ENCODE measurements around the gene CPA1. TPM values are rescaled to one million over a fixed set of nuclear protein-coding genes. Genes with fewer than 3 reads are reported as not detected.

Gene CPA1
- 1 to 10 TPM; 1.2 to 8.1 (median 4.0) TPM for total RNA-seq
- polyA plus RNA-seq: 1 to 10 TPM in 2 of 3 donors, under 1 TPM in 1; 0.79 to 1.4 (median 1.3) TPM
- long read RNA-seq, donor 1: 0 reads
- long read RNA-seq, donor 2, transcript CPA1-205 (3 exons, 1,931 nt): minor isoform, 76 of 2,649 reads
- long read RNA-seq, donor 2, transcript CPA1-207 (9 exons, 1,303 nt): minor isoform, 89 of 2,649 reads
- long read RNA-seq, donor 2, transcript CPA1-201 (10 exons, 1,487 nt): major isoform, 1,621 of 2,649 reads
- long read RNA-seq, donor 2, partial matches to known transcripts: 799 of 2,649 reads
- long read RNA-seq, donor 2, other reads (novel, unspliced or antisense): 60 of 2,649 reads

GRCh38 chr7:130379921-130380860 lies at the start of gene CPA1:
Gene CPA1, plus strand, starts transcription at chr7:130380494. Its CDS starts 27 bp downstream, at chr7:130380521.
- H3K27me3 ChIP-seq (replicated peaks in 1 of 7): no peaks in the 10 kb centered on the region
- no peak within 1 kb of the TSS for H3K4me3 ChIP-seq
- H3K9me3 ChIP-seq: peaks cover 0 to 20% (median 15%) of the 10 kb centered on the region in 8 donors
- H3K27ac ChIP-seq: peak within 1 kb of the TSS; percentile 32 to 71 (median 50)
- WGBS, 5 donors: 50 to 78% (median 65%) methylated on average over 17 to 20 of the region's 20 CpGs
- intact Hi-C loops (cut with DNase I; ENCODE audit: low total_unique reads): no loop called here
- peak in 2 of 3 donors; percentile 29 to 30 for TF ChIP-seq POLR2AphosphoS5 (IDR thresholded peaks at IDR 0.05)
- TF ChIP-seq POLR2A (IDR thresholded peaks at IDR 0.05): no peak
- no peak for DNase-seq
- no peaks in the 10 kb centered on the region for H3K36me3 ChIP-seq
- H3K4me1 ChIP-seq: peaks cover 0 to 31% (median 14%) of the 10 kb centered on the region in 6 donors

DNA sequence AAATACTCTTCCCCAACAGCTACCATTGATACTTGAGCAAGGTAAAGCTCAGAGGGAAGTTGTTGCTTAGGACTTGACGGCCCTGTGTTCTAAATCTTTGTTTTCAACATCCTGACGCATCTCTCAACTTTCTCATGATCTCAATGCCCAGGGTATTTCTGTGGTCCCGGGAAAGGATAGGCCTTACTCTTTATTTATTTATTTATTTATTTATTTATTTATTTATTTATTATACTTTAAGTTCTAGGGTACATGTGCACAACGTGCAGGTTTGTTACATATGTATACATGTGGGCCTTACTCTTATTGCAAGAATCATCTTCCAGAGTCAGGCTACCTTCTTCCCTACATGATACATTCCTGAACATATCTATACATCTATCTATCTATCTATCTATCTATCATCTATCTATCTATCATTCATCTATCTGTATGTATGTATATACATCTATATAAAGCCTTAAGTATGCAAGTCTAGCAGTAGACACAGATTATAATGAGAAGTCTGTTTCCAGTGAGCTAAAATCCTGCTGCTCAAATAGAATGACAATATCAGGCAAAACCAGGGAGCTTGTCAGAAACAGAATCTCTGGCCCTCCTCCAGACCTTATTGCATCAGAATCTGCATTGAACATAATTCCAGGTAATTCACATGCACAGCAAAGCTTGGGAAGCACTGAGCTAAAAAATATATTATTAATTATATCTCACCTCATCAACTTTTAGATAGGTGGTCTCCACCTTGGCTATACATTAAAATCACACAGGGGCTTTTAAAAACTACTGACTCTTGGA lies 47.8 kb upstream of the CPA1 start:
- intact Hi-C loops (cut with DNase I; ENCODE audit: low total_unique reads): no loop called here
- H3K27ac ChIP-seq: no peak overlapping the region
- H3K9me3 ChIP-seq: no peaks in the 10 kb centered on the region
- no peak for DNase-seq
- no peaks in the 10 kb centered on the region for H3K27me3 ChIP-seq (replicated peaks in 1 of 7)
- no peak overlapping the region for H3K4me3 ChIP-seq
- no peaks in the 10 kb centered on the region for H3K4me1 ChIP-seq
- WGBS, 5 donors: 91 to 98% (median 95%) methylated on average over 4 of the region's 4 CpGs
- H3K36me3 ChIP-seq: no peaks in the 10 kb centered on the region
- TF ChIP-seq, protein P1, sequence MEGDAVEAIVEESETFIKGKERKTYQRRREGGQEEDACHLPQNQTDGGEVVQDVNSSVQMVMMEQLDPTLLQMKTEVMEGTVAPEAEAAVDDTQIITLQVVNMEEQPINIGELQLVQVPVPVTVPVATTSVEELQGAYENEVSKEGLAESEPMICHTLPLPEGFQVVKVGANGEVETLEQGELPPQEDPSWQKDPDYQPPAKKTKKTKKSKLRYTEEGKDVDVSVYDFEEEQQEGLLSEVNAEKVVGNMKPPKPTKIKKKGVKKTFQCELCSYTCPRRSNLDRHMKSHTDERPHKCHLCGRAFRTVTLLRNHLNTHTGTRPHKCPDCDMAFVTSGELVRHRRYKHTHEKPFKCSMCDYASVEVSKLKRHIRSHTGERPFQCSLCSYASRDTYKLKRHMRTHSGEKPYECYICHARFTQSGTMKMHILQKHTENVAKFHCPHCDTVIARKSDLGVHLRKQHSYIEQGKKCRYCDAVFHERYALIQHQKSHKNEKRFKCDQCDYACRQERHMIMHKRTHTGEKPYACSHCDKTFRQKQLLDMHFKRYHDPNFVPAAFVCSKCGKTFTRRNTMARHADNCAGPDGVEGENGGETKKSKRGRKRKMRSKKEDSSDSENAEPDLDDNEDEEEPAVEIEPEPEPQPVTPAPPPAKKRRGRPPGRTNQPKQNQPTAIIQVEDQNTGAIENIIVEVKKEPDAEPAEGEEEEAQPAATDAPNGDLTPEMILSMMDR (IDR thresholded peaks at IDR 0.05 in 8 of 11, conservative IDR thresholded peaks at IDR 0.05 in 3 of 11): no peak
- TF ChIP-seq POLR2AphosphoS5 (IDR thresholded peaks at IDR 0.05) (no peak), POLR2A (IDR thresholded peaks at IDR 0.05) (no peak)

DNA sequence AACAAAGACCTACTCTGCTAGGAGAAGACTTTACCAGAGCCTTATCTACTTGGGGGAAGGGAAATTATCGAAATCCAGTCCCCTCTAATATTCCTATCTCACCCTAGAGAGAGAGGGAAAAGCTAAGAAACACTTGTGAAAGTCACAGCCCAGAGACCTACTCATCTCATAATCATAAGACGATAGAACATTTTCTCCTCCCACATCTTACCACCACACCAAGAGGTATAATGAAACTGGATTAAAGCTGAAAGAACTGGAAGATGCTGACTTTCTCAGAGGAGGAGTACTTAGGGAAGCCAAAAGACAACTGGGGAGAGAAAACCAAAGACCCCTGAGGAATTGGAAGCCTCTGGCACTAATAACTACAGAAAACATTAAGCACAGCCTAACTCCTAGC lies 46.5 kb upstream of the CPA1 start:
- DNase-seq: no peak
- intact Hi-C loops (cut with DNase I; ENCODE audit: low total_unique reads): no loop called here
- H3K4me1 ChIP-seq: no peaks in the 10 kb centered on the region
- WGBS, 5 donors: 77 to 83% (median 81%) methylated on average over 2 of the region's 2 CpGs
- H3K36me3 ChIP-seq: no peaks in the 10 kb centered on the region
- H3K27me3 ChIP-seq (replicated peaks in 1 of 7): no peaks in the 10 kb centered on the region
- no peaks in the 10 kb centered on the region for H3K9me3 ChIP-seq
- TF ChIP-seq POLR2A (IDR thresholded peaks at IDR 0.05) (no peak), POLR2AphosphoS5 (IDR thresholded peaks at IDR 0.05) (no peak)
- TF ChIP-seq, protein P1 (IDR thresholded peaks at IDR 0.05 in 8 of 11, conservative IDR thresholded peaks at IDR 0.05 in 3 of 11): no peak
- no peak overlapping the region for H3K27ac ChIP-seq
- H3K4me3 ChIP-seq: no peak overlapping the region

- intact Hi-C loops (cut with DNase I; ENCODE audit: low total_unique reads): no loop called here
- WGBS, 5 donors: 79 to 90% (median 82%) methylated on average over 6 of the region's 6 CpGs
Measured at GRCh38 chr7:130334274-130334673, 46.0 kb upstream of the CPA1 start.

More at GRCh38 chr7:130334274-130334673, 46.0 kb upstream of the CPA1 start:
- DNase-seq: no peak
- TF ChIP-seq POLR2A (IDR thresholded peaks at IDR 0.05) (no peak), POLR2AphosphoS5 (IDR thresholded peaks at IDR 0.05) (no peak)
- TF ChIP-seq, protein P1 (IDR thresholded peaks at IDR 0.05 in 8 of 11, conservative IDR thresholded peaks at IDR 0.05 in 3 of 11): no peak
- Histone ChIP-seq H3K36me3 (no peaks in the 10 kb centered on the region), H3K27me3 (replicated peaks in 1 of 7) (no peaks in the 10 kb centered on the region), H3K9me3 (no peaks in the 10 kb centered on the region), H3K4me1 (no peaks in the 10 kb centered on the region), H3K4me3 (no peak overlapping the region), H3K27ac (no peak overlapping the region)
